BE2C (cell line): Measurements from ENCODE around the gene OR4D1.

ENCODE experiments used
- DNase-seq: peaks from one replicate; pipeline ENCODE4 v3.0.0-alpha.2; 2020
- H3K27me3 ChIP-seq: fragments of 250-450 bp; sonication (Bioruptor Pico); 2 replicates; pipeline ENCODE4 v1.5.1; 2020; ENCODE audit warnings: mild to moderate bottlenecking
- H3K36me3 ChIP-seq: fragments of 250-450 bp; sonication (Bioruptor Pico); 2 replicates; pipeline ENCODE4 v1.5.1; 2020; ENCODE audit warnings: mild to moderate bottlenecking
- H3K4me1 ChIP-seq: fragments of 250-450 bp; sonication (Bioruptor Pico); 2 replicates; pipeline ENCODE4 v1.5.1; 2020
- H3K4me3 ChIP-seq: 2 replicates; pipeline ENCODE4 v1.5.1; 2011; ENCODE audit warnings: low read depth, low read length
- H3K9me3 ChIP-seq: fragments of 250-450 bp; sonication (Bioruptor Pico); 2 replicates; pipeline ENCODE4 v1.5.1; 2020
- CTCF ChIP-seq: IDR thresholded peaks from 2 replicates; pipeline ENCODE4 v1.5.1; 2012; ENCODE audit warnings: mild to moderate bottlenecking, low read depth, low read length

Gene OR4D1

GRCh38 chr17:58161566-58161965 is 13.4 kb downstream of the OR4D1 start:
- no peak overlapping the region for H3K4me3 ChIP-seq
- no peaks in the 10 kb centered on the region for H3K4me1 ChIP-seq
- H3K27me3 ChIP-seq, result peaks cover 81% of the 10 kb centered on the region
- no peak for TF ChIP-seq CTCF
- no peaks in the 10 kb centered on the region for H3K36me3 ChIP-seq
- H3K9me3 ChIP-seq, result no peaks in the 10 kb centered on the region
- no peak for DNase-seq

GRCh38 chr17:58165981-58166380 is 17.8 kb downstream of the OR4D1 start:
- Histone ChIP-seq H3K4me3 (no peak overlapping the region), H3K36me3 (no peaks in the 10 kb centered on the region), H3K9me3 (no peaks in the 10 kb centered on the region), H3K27me3 (peaks cover 86% of the 10 kb centered on the region), H3K4me1 (no peaks in the 10 kb centered on the region)
- DNase-seq, result no peak
- no peak for TF ChIP-seq CTCF

- no peak for DNase-seq
- no peaks in the 10 kb centered on the region for H3K4me1 ChIP-seq
- H3K4me3 ChIP-seq, result no peak within 1 kb of the TSS
- no peaks in the 10 kb centered on the region for H3K9me3 ChIP-seq
- no peaks in the 10 kb centered on the region for H3K36me3 ChIP-seq
- TF ChIP-seq CTCF, result no peak
- H3K27me3 ChIP-seq, result peaks cover 83% of the 10 kb centered on the region
These were observed 18.5 kb downstream of the OR4D1 start, which contains the start of gene OR4D2 for GRCh38 chr17:58166682-58167081. TSS of gene OR4D2 (plus strand) at chr17:58166982. CDS start at chr17:58169656, 2,674 bp downstream.

GRCh38 chr17:58170622-58171021 is 22.4 kb downstream of the OR4D1 start:
- DNase-seq, result no peak
- no peak for TF ChIP-seq CTCF
- Histone ChIP-seq H3K4me3 (no peak overlapping the region), H3K9me3 (no peaks in the 10 kb centered on the region), H3K27me3 (peaks cover 60% of the 10 kb centered on the region), H3K36me3 (no peaks in the 10 kb centered on the region), H3K4me1 (no peaks in the 10 kb centered on the region)

- no peaks in the 10 kb centered on the region for H3K36me3 ChIP-seq
- TF ChIP-seq CTCF, result peak; percentile 67
- H3K27me3 ChIP-seq, result peaks cover 58% of the 10 kb centered on the region
- no peaks in the 10 kb centered on the region for H3K9me3 ChIP-seq
- H3K4me3 ChIP-seq, result no peak overlapping the region
- H3K4me1 ChIP-seq, result no peaks in the 10 kb centered on the region
- DNase-seq, result no peak
These were observed 24.3 kb downstream of the OR4D1 start for GRCh38 chr17:58172369-58173071.

GRCh38 chr17:58174871-58175270 is 26.7 kb downstream of the OR4D1 start:
- TF ChIP-seq CTCF, result no peak

More at GRCh38 chr17:58174871-58175270, 26.7 kb downstream of the OR4D1 start:
- Histone ChIP-seq H3K27me3 (peaks cover 40% of the 10 kb centered on the region), H3K4me3 (no peak overlapping the region), H3K36me3 (no peaks in the 10 kb centered on the region), H3K4me1 (no peaks in the 10 kb centered on the region), H3K9me3 (no peaks in the 10 kb centered on the region)
- DNase-seq, result no peak
